ENCODE measurements around the gene SAMM50. TPM values are rescaled to one million over a fixed set of nuclear protein-coding genes. Genes with fewer than 3 reads are reported as not detected.

Gene SAMM50
- total RNA-seq, 4 donors from 2014 or later = 67.4 to 104 (median 72.0) TPM

DNA sequence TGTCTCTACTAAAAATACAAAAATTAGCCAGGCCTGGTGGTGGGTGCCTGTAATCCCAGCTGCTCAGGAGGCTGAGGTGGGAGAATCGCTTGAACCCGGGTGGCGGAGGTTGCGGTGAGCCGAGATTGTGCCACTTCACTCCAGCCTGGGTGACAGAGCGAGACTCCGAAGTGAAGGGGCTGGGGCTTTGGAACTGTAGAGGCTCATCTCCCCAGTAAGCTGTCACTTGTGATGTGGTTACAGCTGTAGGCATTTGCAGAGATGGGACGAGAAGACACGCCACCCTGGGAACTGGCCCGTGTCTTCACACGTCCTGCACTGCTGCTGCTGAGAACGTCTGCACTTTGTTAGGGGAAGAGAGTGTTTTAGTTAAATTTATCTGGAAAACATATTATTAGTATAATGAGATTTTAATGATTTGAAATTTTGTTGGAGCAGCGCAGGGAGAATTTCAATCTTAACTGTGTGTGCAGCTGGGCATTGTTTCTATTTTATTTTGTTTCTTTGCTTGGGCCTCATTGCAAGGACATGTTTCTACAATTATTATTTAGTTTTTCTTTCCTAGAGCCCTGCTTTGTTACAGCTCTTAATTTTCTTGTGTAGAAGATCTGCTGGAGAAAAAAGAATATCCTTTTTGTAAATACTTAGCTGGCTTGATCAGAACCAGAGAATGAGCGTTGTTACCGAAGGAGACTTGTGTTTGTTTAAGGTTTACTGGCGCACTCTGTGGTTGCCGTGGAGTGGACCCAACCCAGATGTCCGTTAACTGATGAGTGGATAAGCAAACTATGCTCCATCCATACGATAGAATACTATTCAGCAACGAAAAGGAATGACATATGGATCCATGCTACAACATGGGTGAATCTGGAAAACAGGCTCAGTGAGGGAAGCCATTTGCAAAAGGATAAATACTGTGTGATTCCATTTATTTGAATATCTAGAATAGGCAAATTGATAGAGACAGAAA is 87.3 kb downstream of the SAMM50 start:
- DNase-seq = no peak
- in situ Hi-C loops (cut with MboI; ENCODE audit: low sequenced_read_pairs in 4 of 4) = no loop called here
- ATAC-seq = no peak
- TF ChIP-seq POLR2A (IDR thresholded peaks at IDR 0.05) = no peak
- TF ChIP-seq, protein P1, sequence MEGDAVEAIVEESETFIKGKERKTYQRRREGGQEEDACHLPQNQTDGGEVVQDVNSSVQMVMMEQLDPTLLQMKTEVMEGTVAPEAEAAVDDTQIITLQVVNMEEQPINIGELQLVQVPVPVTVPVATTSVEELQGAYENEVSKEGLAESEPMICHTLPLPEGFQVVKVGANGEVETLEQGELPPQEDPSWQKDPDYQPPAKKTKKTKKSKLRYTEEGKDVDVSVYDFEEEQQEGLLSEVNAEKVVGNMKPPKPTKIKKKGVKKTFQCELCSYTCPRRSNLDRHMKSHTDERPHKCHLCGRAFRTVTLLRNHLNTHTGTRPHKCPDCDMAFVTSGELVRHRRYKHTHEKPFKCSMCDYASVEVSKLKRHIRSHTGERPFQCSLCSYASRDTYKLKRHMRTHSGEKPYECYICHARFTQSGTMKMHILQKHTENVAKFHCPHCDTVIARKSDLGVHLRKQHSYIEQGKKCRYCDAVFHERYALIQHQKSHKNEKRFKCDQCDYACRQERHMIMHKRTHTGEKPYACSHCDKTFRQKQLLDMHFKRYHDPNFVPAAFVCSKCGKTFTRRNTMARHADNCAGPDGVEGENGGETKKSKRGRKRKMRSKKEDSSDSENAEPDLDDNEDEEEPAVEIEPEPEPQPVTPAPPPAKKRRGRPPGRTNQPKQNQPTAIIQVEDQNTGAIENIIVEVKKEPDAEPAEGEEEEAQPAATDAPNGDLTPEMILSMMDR (IDR thresholded peaks at IDR 0.05 in 4 of 5, conservative IDR thresholded peaks at IDR 0.05 in 1 of 5) = no peak
- no peaks in the 10 kb centered on the region for H3K36me3 ChIP-seq
- peak overlapping the region in 3 of 4 donors; percentile 27 to 38 (median 31) for H3K27ac ChIP-seq
- H3K4me1 ChIP-seq = peaks cover 31 to 35% of the 10 kb centered on the region in 2 donors
- H3K27me3 ChIP-seq = no peaks in the 10 kb centered on the region
- no peak overlapping the region for H3K4me3 ChIP-seq
- no peaks in the 10 kb centered on the region for H3K9me3 ChIP-seq
- intact Hi-C loops (cut with DNase I; ENCODE audit: low total_unique reads) = no loop called here

DNA sequence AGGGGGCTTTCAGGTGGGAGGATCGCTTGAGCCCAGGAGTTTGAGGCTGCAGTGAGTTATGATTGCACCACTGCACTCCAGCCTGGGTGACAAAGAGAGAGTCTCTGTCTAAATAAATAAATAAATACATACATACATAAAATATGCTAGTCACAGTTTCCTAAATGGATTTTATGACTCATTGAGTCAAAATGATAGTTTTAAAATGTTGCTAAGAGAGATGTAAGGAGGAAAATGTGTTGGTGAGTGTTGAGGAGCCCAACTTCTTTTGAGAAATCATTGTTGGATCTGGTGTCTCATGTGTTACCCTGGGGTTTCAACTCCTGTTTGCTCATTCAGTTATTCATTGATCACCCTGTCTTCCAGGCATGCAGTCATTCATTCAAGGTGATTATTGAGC is 89.9 kb downstream of the SAMM50 start:
- no peak for TF ChIP-seq POLR2A (IDR thresholded peaks at IDR 0.05)
- TF ChIP-seq, protein P1 (IDR thresholded peaks at IDR 0.05 in 4 of 5, conservative IDR thresholded peaks at IDR 0.05 in 1 of 5) = no peak
- ATAC-seq (no peak), DNase-seq (no peak)
- no peaks in the 10 kb centered on the region for H3K27me3 ChIP-seq
- intact Hi-C loops (cut with DNase I; ENCODE audit: low total_unique reads) = no loop called here
- no peaks in the 10 kb centered on the region for H3K36me3 ChIP-seq
- no peaks in the 10 kb centered on the region for H3K9me3 ChIP-seq
- no peak overlapping the region for H3K27ac ChIP-seq
- in situ Hi-C loops (cut with MboI; ENCODE audit: low sequenced_read_pairs in 4 of 4) = no loop called here
- H3K4me3 ChIP-seq = no peak overlapping the region
- H3K4me1 ChIP-seq = peaks cover 24 to 32% of the 10 kb centered on the region in 2 donors

Other genes starting within 250 kb of the SAMM50 start
- gene EFCAB6, start 143.1 kb upstream of the SAMM50 start, total RNA-seq = 1 to 10 TPM in 1 of 4 donors, under 1 TPM in 3; 0.07 to 4.4 (median 0.28) TPM
- not detected for gene SULT4A1, start 92.9 kb upstream of the SAMM50 start, total RNA-seq
- not detected for gene PNPLA5, start 63.4 kb upstream of the SAMM50 start, total RNA-seq
- 1 to 10 TPM in 2 of 4 donors, under 1 TPM in 1, not detected in 1; 0.58 to 2.3 (median 1.4) TPM for gene PNPLA3, start 31.6 kb upstream of the SAMM50 start, total RNA-seq
- 100 to 1,000 TPM; 120 to 201 (median 147) TPM for gene PARVB, start 68.9 kb downstream of the SAMM50 start, total RNA-seq
- 1 to 10 TPM in 3 of 4 donors, under 1 TPM in 1; 0.19 to 4.8 (median 2.7) TPM for gene PARVG, start 225.5 kb downstream of the SAMM50 start, total RNA-seq

All from gastrocnemius medialis (tissue), 4 donors.